DND-41 (cell line): ENCODE measurements around the gene RSF1.
"Not testable (repeated sequence)": the region's sequence is repeated elsewhere in the genome, so short reads cannot be mapped to it uniquely, and the experiment has no call there.

Source experiments
- ATAC-seq: fragments of 200-7000 bp; cut with Tn5 transposase; 3 replicates; pipeline ENCODE4 v1.9.1; 2021; ENCODE audit warnings: low read depth; ENCODE audit not compliant: insufficient read depth
- DNase-seq: peaks from one replicate; pipeline ENCODE4 v3.0.0-alpha.2; 2020
- H2AFZ ChIP-seq: 2 replicates; pipeline ENCODE4 v1.6.0; 2012; ENCODE audit warnings: low read depth, low read length
- H3K27ac ChIP-seq: 2 replicates; pipeline ENCODE4 v1.5.1; 2012; ENCODE audit warnings: low read length, inconsistent platforms
- H3K27me3 ChIP-seq: fragments of 200-600 bp; sonication (generic); 2 replicates; pipeline ENCODE4 v1.6.0; 2012; ENCODE audit warnings: low read length, mild to moderate bottlenecking, inconsistent platforms; ENCODE audit not compliant: insufficient read depth, poor library complexity
- H3K36me3 ChIP-seq: 2 replicates; pipeline ENCODE4 v1.5.1; 2012; ENCODE audit warnings: low read length, inconsistent platforms; ENCODE audit not compliant: insufficient read depth
- H3K4me1 ChIP-seq: 2 replicates; pipeline ENCODE4 v1.5.1; 2012; ENCODE audit warnings: mild to moderate bottlenecking, low read length; ENCODE audit not compliant: insufficient read depth
- H3K4me2 ChIP-seq: 2 replicates; pipeline ENCODE4 v1.6.0; 2012; ENCODE audit warnings: mild to moderate bottlenecking, moderate library complexity, low read length, inconsistent platforms; ENCODE audit not compliant: insufficient read depth
- H3K4me3 ChIP-seq, 2 experiments: fragments of 200-600 bp in 1 of 2; shearing (Covaris generic) in 1 of 2; 2 replicates each; pipeline ENCODE4 v1.5.1; 2012 to 2016; ENCODE audit warnings: inconsistent platforms in 2 of 2, low read length in 2 of 2, mild to moderate bottlenecking in 2 of 2, low read depth in 1 of 2, moderate library complexity in 1 of 2
- H3K79me2 ChIP-seq: 2 replicates; pipeline ENCODE4 v1.6.0; 2012; ENCODE audit warnings: low read length, inconsistent platforms; ENCODE audit not compliant: insufficient read depth
- H3K9ac ChIP-seq: 2 replicates; pipeline ENCODE4 v1.6.0; 2012; ENCODE audit warnings: low read depth, mild to moderate bottlenecking, inconsistent platforms, low read length, moderate library complexity
- H3K9me3 ChIP-seq: 2 replicates; pipeline ENCODE4 v1.5.1; 2012; ENCODE audit warnings: low read length, moderate library complexity, mild to moderate bottlenecking, inconsistent platforms; ENCODE audit not compliant: insufficient read depth, severe bottlenecking
- H4K20me1 ChIP-seq: 2 replicates; pipeline ENCODE4 v1.6.0; 2012; ENCODE audit warnings: low read length; ENCODE audit not compliant: insufficient read depth
- EZH2 ChIP-seq: IDR thresholded peaks from 3 replicates; pipeline ENCODE4 v1.6.1; 2012; ENCODE audit warnings: borderline replicate concordance, low read depth, mild to moderate bottlenecking, moderate library complexity, low read length, inconsistent platforms; ENCODE audit not compliant: severe bottlenecking
- TF ChIP-seq, protein P1 (sequence below): IDR thresholded peaks from 2 replicates; pipeline ENCODE4 v1.5.1; 2012; ENCODE audit warnings: borderline replicate concordance, low read length, moderate library complexity, mild to moderate bottlenecking; ENCODE audit not compliant: poor library complexity, severe bottlenecking; ENCODE audit errors: extremely low read depth

Gene RSF1

DNA sequence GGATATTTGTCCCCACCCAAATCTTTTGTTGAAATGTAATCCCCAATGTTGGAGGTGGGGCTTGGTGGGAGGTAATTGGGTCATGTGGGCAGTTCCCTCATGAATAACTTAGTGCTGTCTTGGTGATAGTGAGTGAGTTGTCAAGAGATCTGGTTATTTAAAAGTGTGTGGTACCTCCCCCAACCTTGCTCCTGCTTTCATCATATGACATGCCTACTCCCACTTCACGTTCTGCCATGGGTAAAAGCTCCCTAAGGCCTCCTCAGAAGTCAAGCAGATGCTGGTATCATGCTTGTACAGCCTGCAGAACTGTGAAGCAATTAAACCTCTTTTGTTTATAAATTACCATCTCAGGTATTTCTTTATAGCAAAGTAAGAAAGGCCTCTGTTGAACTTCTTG is 31.0 kb upstream of the RSF1 start:
- DNase-seq (no peak), ATAC-seq (no peak)
- no peaks in the 10 kb centered on the region for H3K4me1 ChIP-seq
- H3K9ac ChIP-seq, result no peak overlapping the region
- H3K27me3 ChIP-seq, result no peaks in the 10 kb centered on the region
- TF ChIP-seq, protein P1, sequence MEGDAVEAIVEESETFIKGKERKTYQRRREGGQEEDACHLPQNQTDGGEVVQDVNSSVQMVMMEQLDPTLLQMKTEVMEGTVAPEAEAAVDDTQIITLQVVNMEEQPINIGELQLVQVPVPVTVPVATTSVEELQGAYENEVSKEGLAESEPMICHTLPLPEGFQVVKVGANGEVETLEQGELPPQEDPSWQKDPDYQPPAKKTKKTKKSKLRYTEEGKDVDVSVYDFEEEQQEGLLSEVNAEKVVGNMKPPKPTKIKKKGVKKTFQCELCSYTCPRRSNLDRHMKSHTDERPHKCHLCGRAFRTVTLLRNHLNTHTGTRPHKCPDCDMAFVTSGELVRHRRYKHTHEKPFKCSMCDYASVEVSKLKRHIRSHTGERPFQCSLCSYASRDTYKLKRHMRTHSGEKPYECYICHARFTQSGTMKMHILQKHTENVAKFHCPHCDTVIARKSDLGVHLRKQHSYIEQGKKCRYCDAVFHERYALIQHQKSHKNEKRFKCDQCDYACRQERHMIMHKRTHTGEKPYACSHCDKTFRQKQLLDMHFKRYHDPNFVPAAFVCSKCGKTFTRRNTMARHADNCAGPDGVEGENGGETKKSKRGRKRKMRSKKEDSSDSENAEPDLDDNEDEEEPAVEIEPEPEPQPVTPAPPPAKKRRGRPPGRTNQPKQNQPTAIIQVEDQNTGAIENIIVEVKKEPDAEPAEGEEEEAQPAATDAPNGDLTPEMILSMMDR, result no peak
- no peak for TF ChIP-seq EZH2
- peaks cover 14% of the 10 kb centered on the region for H3K9me3 ChIP-seq
- H4K20me1 ChIP-seq, result no peaks in the 10 kb centered on the region
- no peak overlapping the region for H2AFZ ChIP-seq
- no peak overlapping the region for H3K4me3 ChIP-seq
- H3K36me3 ChIP-seq, result peaks cover 19% of the 10 kb centered on the region
- no peaks in the 10 kb centered on the region for H3K79me2 ChIP-seq
- H3K4me2 ChIP-seq, result no peak overlapping the region
- H3K27ac ChIP-seq, result no peak overlapping the region

GRCh38 chr11:77843700-77844099 is 23.2 kb upstream of the RSF1 start:
- not testable (repeated sequence) for H3K27me3 ChIP-seq, H4K20me1 ChIP-seq, ATAC-seq

DNA sequence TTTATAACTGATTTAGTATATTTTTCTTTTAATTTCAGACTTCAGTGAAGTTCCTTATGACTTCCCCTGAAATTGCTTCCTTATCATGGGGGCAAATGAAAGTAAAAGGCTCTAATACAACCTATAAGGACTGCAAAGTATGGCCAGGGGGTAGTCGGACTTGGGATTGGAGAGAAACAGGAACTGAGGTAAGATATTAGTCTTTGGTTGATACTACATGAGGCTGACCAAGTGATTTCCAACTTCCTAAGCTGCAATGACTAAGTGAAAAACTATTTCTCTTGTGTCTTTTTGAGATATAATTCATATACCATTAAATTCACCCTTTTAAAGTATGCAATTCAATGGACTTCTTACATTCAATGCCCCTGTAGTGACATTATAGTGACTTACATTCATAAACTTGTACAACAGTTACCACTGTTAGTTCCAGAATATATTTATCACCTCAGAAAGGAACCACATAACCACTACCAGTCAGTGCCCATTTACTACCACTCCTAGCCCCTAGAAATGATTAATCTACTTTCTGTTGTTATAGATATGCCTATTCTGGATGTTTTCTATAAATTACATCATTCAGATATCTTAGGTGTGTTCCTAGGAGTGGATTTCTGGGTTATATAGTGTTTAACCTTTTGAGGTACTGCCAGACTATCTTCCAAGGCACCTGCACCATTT is 22.1 kb upstream of the RSF1 start:
- H3K27ac ChIP-seq, result no peak overlapping the region
- DNase-seq (no peak), ATAC-seq (no peak)
- no peak overlapping the region for H3K4me3 ChIP-seq
- H3K9me3 ChIP-seq, result peaks cover 4% of the 10 kb centered on the region
- H3K4me2 ChIP-seq, result no peak overlapping the region
- no peak overlapping the region for H3K9ac ChIP-seq
- peaks cover 22% of the 10 kb centered on the region; the same call in 1 of the 2 replicates for H3K36me3 ChIP-seq
- H3K79me2 ChIP-seq, result no peaks in the 10 kb centered on the region
- no peaks in the 10 kb centered on the region for H4K20me1 ChIP-seq
- no peaks in the 10 kb centered on the region for H3K4me1 ChIP-seq
- H3K27me3 ChIP-seq, result no peaks in the 10 kb centered on the region
- TF ChIP-seq, protein P1, result no peak
- no peak for TF ChIP-seq EZH2
- no peak overlapping the region for H2AFZ ChIP-seq

More at GRCh38 chr11:77843700-77844099, 23.2 kb upstream of the RSF1 start:
- not testable (repeated sequence) for H3K4me1 ChIP-seq, DNase-seq, H3K4me2 ChIP-seq, H3K79me2 ChIP-seq, H3K9ac ChIP-seq, H3K9me3 ChIP-seq, H3K4me3 ChIP-seq, H2AFZ ChIP-seq, H3K27ac ChIP-seq
- H3K36me3 ChIP-seq, result peaks cover 22% of the 10 kb centered on the region; the same call in 1 of the 2 replicates

- Histone ChIP-seq H2AFZ (no peak overlapping the region), H3K4me2 (no peak overlapping the region), H3K4me3 (no peak overlapping the region), H3K9me3 (no peaks in the 10 kb centered on the region), H3K36me3 (no peaks in the 10 kb centered on the region), H3K27me3 (no peaks in the 10 kb centered on the region), H4K20me1 (no peaks in the 10 kb centered on the region), H3K4me1 (no peaks in the 10 kb centered on the region), H3K27ac (no peak overlapping the region), H3K9ac (no peak overlapping the region), H3K79me2 (no peaks in the 10 kb centered on the region)
- ATAC-seq, result no peak
- no peak for DNase-seq
- TF ChIP-seq EZH2, result no peak
- TF ChIP-seq, protein P1, result no peak
Observed at GRCh38 chr11:77833302-77833701, 12.8 kb upstream of the RSF1 start.
